CD4-positive, alpha-beta memory T cell (primary cell): ENCODE results near the gene COPS3. TPM values are rescaled to one million over a fixed set of nuclear protein-coding genes. Genes with fewer than 3 reads are reported as not detected.

Source experiments
- CTCF ChIA-PET: fragments of 350-600 bp; sonication (Branson Sonifier 250); formaldehyde crosslinking; loops from one replicate; lab custom pipeline; 2021; ENCODE audit warnings: inconsistent platforms; ENCODE audit not compliant: partially characterized antibody; lab: Charles Lee
- POLR2A ChIA-PET: fragments of 350-600 bp; sonication (Branson Sonifier 250); formaldehyde crosslinking; loops from one replicate; lab custom pipeline; 2021; ENCODE audit not compliant: partially characterized antibody; lab: Charles Lee
- DNase-seq, 5 donors: peaks; one replicate each; pipeline versions ENCODE4 v3.0.0 to v3.0.0-alpha.2; 2020 to 2022; ENCODE audit warnings: mixed read lengths in 1 of 5
- H3K27ac ChIP-seq: one replicate; pipeline ENCODE4 v1.7.0; 2013; ENCODE audit warnings: low read depth, low read length
- H3K27me3 ChIP-seq: 2 replicates; pipeline ENCODE4 v1.7.0; 2013; ENCODE audit warnings: mild to moderate bottlenecking, low read length, moderate library complexity; ENCODE audit not compliant: insufficient read depth
- H3K36me3 ChIP-seq: 2 replicates; pipeline ENCODE4 v1.7.0; 2013; ENCODE audit warnings: mild to moderate bottlenecking, low read length, moderate library complexity; ENCODE audit not compliant: insufficient read depth
- H3K4me1 ChIP-seq: 2 replicates; pipeline ENCODE4 v1.7.0; 2013; ENCODE audit warnings: mild to moderate bottlenecking, low read length, moderate library complexity; ENCODE audit not compliant: insufficient read depth
- H3K4me3 ChIP-seq, 2 donors: one replicate each; pipeline ENCODE4 v1.7.0; 2013; ENCODE audit warnings: low read length in 2 of 2, mild to moderate bottlenecking in 1 of 2
- H3K9me3 ChIP-seq, 2 donors: one replicate each; pipeline ENCODE4 v1.7.0; 2013; ENCODE audit warnings: low read length in 2 of 2, control low read depth in 1 of 2; ENCODE audit not compliant: control insufficient read depth in 1 of 2
- H3K27ac Mint-ChIP-seq, 7 donors: one replicate each; pipeline ENCODE4 v1.8.0; 2020 to 2021; ENCODE audit warnings: mixed read lengths in 7 of 7, mild to moderate bottlenecking in 6 of 7, inconsistent platforms in 3 of 7, moderate library complexity in 3 of 7
- H3K27me3 Mint-ChIP-seq, 2 donors: one replicate each; pipeline ENCODE4 v1.8.0; 2020 to 2021; ENCODE audit warnings: mixed read lengths in 2 of 2
- H3K36me3 Mint-ChIP-seq, 2 donors: one replicate each; pipeline ENCODE4 v1.8.0; 2020 to 2021; ENCODE audit warnings: mixed read lengths in 2 of 2, inconsistent platforms in 1 of 2, mild to moderate bottlenecking in 1 of 2
- H3K4me1 Mint-ChIP-seq, 4 donors: one replicate each; pipeline ENCODE4 v1.8.0; 2020 to 2021; ENCODE audit warnings: mixed read lengths in 4 of 4, mild to moderate bottlenecking in 1 of 4
- H3K4me3 Mint-ChIP-seq, 8 donors: one replicate each; pipeline ENCODE4 v1.8.0; 2020 to 2021; ENCODE audit warnings: mixed read lengths in 8 of 8, mild to moderate bottlenecking in 7 of 8, moderate library complexity in 6 of 8, inconsistent platforms in 3 of 8
- H3K9me3 Mint-ChIP-seq, 8 donors: one replicate each; pipeline ENCODE4 v1.8.0; 2020 to 2021; ENCODE audit warnings: mixed read lengths in 8 of 8, mild to moderate bottlenecking in 5 of 8, inconsistent platforms in 3 of 8, moderate library complexity in 1 of 8
- intact Hi-C: fragments of 100-400 bp; cut with micrococcal nuclease; formaldehyde crosslinking; loops from one replicate; pipeline ENCODE4 v1.15.1; 2023
- polyA plus RNA-seq, 2 donors: library from polyadenylated mRNA; unstranded; fragments of 300-500 nt; fragmentation: Illumina TruSeq; gene quantifications; one replicate each; pipeline ENCODE4 v1.2.3, GENCODE V29; 2021
- total RNA-seq, 2 experiments: library from RNA; stranded (reverse); gene quantifications; one replicate each; pipeline ENCODE4 v1.2.3, GENCODE V29; 2021

Gene COPS3
- total and polyA plus RNA-seq, 4 experiments from 2014 or later = 45.4 to 103 (median 81.5) TPM

GRCh38 chr17:17217995-17218394, 63.1 kb downstream of the COPS3 start:
- H3K36me3 ChIP-seq = peaks cover 75% of the 10 kb centered on the region
- no peaks in the 10 kb centered on the region for H3K9me3 ChIP-seq
- H3K36me3 Mint-ChIP-seq = peaks cover 41 to 72% of the 10 kb centered on the region in 2 donors
- peaks cover 0 to 1% (median 0%) of the 10 kb centered on the region in 8 donors for H3K9me3 Mint-ChIP-seq
- no peaks in the 10 kb centered on the region for H3K27me3 Mint-ChIP-seq
- intact Hi-C loops = no loop called here
- H3K27me3 ChIP-seq = no peaks in the 10 kb centered on the region
- no peak for DNase-seq
- no peaks in the 10 kb centered on the region for H3K4me1 ChIP-seq
- H3K4me1 Mint-ChIP-seq = no peaks in the 10 kb centered on the region
- H3K4me3 ChIP-seq = no peak overlapping the region
- ChIA-PET CTCF (no interaction called here), POLR2A (no interaction called here)
- H3K27ac ChIP-seq = no peak overlapping the region
- H3K27ac Mint-ChIP-seq = peak overlapping the region in 3 of 7 donors; percentile 28 to 78 (median 46)
- H3K4me3 Mint-ChIP-seq = no peak overlapping the region

- Histone ChIP-seq H3K4me1 (no peaks in the 10 kb centered on the region), H3K4me3 (no peak overlapping the region), H3K9me3 (no peaks in the 10 kb centered on the region), H3K27ac (no peak overlapping the region), H3K27me3 (no peaks in the 10 kb centered on the region), H3K36me3 (peaks cover 66% of the 10 kb centered on the region)
- Mint-ChIP-seq H3K27me3 (no peaks in the 10 kb centered on the region), H3K4me1 (no peaks in the 10 kb centered on the region), H3K4me3 (no peak overlapping the region), H3K36me3 (peaks cover 41 to 69% of the 10 kb centered on the region in 2 donors), H3K27ac (peak overlapping the region in 4 of 7 donors; percentile 7 to 69 (median 56)), H3K9me3 (peaks cover 0 to 1% (median 0%) of the 10 kb centered on the region in 8 donors)
- no peak for DNase-seq
- ChIA-PET CTCF (no interaction called here), POLR2A (interaction anchor here (1.3 kb wide), 1 partner anchor 10 kb away, joined by 4 read pairs; the partner anchor contains the start of gene PLD6)
- intact Hi-C loops = no loop called here
These were observed 64.3 kb downstream of the COPS3 start for GRCh38 chr17:17216776-17217175.

- H3K27me3 Mint-ChIP-seq = no peaks in the 10 kb centered on the region
- peaks cover 0 to 1% (median 0%) of the 10 kb centered on the region in 8 donors for H3K9me3 Mint-ChIP-seq
- peak overlapping the region in 2 of 7 donors; percentile 60 to 69 for H3K27ac Mint-ChIP-seq
- Histone ChIP-seq H3K36me3 (peaks cover 60% of the 10 kb centered on the region), H3K4me1 (no peaks in the 10 kb centered on the region), H3K27ac (no peak overlapping the region), H3K27me3 (no peaks in the 10 kb centered on the region), H3K9me3 (no peaks in the 10 kb centered on the region), H3K4me3 (no peak overlapping the region)
- no peak overlapping the region for H3K4me3 Mint-ChIP-seq
- no peak for DNase-seq
- peaks cover 41 to 66% of the 10 kb centered on the region in 2 donors for H3K36me3 Mint-ChIP-seq
- intact Hi-C loops = no loop called here
- ChIA-PET POLR2A (interaction anchor here (0.7 to 1.3 kb wide), 2 partner anchors 10 to 32 kb away, joined by 3 to 4 read pairs; partner anchors contain the start of gene PLD6), CTCF (no interaction called here)
- no peaks in the 10 kb centered on the region for H3K4me1 Mint-ChIP-seq
These were observed 64.8 kb downstream of the COPS3 start for GRCh38 chr17:17216236-17216635.

- Histone ChIP-seq H3K27ac (no peak overlapping the region), H3K9me3 (no peaks in the 10 kb centered on the region), H3K27me3 (no peaks in the 10 kb centered on the region), H3K36me3 (peaks cover 54% of the 10 kb centered on the region), H3K4me1 (no peaks in the 10 kb centered on the region), H3K4me3 (no peak overlapping the region)
- DNase-seq = no peak
- Mint-ChIP-seq H3K4me3 (no peak overlapping the region), H3K27ac (no peak overlapping the region), H3K27me3 (no peaks in the 10 kb centered on the region), H3K9me3 (peaks cover 0 to 1% (median 0%) of the 10 kb centered on the region in 8 donors), H3K36me3 (peaks cover 36 to 60% of the 10 kb centered on the region in 2 donors), H3K4me1 (no peaks in the 10 kb centered on the region)
- CTCF ChIA-PET = no interaction called here
- POLR2A ChIA-PET = interaction anchor here (0.7 kb wide), 1 partner anchor 31 kb away, joined by 3 read pairs; no protein-coding TSS in a partner anchor
- intact Hi-C loops = no loop called here
These were observed 65.5 kb downstream of the COPS3 start for GRCh38 chr17:17215575-17215974.

- peaks cover 47% of the 10 kb centered on the region for H3K36me3 ChIP-seq
- Mint-ChIP-seq H3K4me3 (no peak overlapping the region), H3K4me1 (no peaks in the 10 kb centered on the region), H3K36me3 (peaks cover 36 to 53% of the 10 kb centered on the region in 2 donors), H3K9me3 (peaks cover 0 to 1% (median 0%) of the 10 kb centered on the region in 8 donors), H3K27me3 (no peaks in the 10 kb centered on the region), H3K27ac (peak overlapping the region in 1 of 7 donors; percentile 47)
- DNase-seq = no peak
- no peaks in the 10 kb centered on the region for H3K9me3 ChIP-seq
- no peak overlapping the region for H3K27ac ChIP-seq
- CTCF ChIA-PET = no interaction called here
- H3K4me3 ChIP-seq = no peak overlapping the region
- no peaks in the 10 kb centered on the region for H3K27me3 ChIP-seq
- POLR2A ChIA-PET = interaction anchor here (1.2 kb wide), 1 partner anchor 8 kb away, joined by 3 read pairs; no protein-coding TSS in a partner anchor
- intact Hi-C loops = no loop called here
- H3K4me1 ChIP-seq = no peaks in the 10 kb centered on the region
These were observed 66.2 kb downstream of the COPS3 start for GRCh38 chr17:17214646-17215436.

- CTCF ChIA-PET = no interaction called here
- Histone ChIP-seq H3K27ac (no peak overlapping the region), H3K4me3 (no peak overlapping the region), H3K9me3 (no peaks in the 10 kb centered on the region), H3K4me1 (no peaks in the 10 kb centered on the region), H3K36me3 (peaks cover 45% of the 10 kb centered on the region), H3K27me3 (no peaks in the 10 kb centered on the region)
- Mint-ChIP-seq H3K27ac (peak overlapping the region in 1 of 7 donors; percentile 10), H3K9me3 (no peaks in the 10 kb centered on the region), H3K36me3 (peaks cover 33 to 47% of the 10 kb centered on the region in 2 donors), H3K27me3 (no peaks in the 10 kb centered on the region), H3K4me3 (no peak overlapping the region), H3K4me1 (no peaks in the 10 kb centered on the region)
- intact Hi-C loops = no loop called here
- POLR2A ChIA-PET = interaction anchor here (1.2 kb wide), 1 partner anchor 9 kb away, joined by 3 read pairs; no protein-coding TSS in a partner anchor
- no peak for DNase-seq
These were observed 67.3 kb downstream of the COPS3 start for GRCh38 chr17:17213775-17214174.

GRCh38 chr17:17207998-17208397, 73.0 kb downstream of the COPS3 start:
- intact Hi-C loops = loop anchor here (2.0 to 5.0 kb wide), 2 partner anchors 29 to 66 kb away; partner anchors contain the start of gene FLCN
- Histone ChIP-seq H3K27me3 (no peaks in the 10 kb centered on the region), H3K9me3 (no peaks in the 10 kb centered on the region), H3K4me3 (no peak overlapping the region), H3K36me3 (peaks cover 6% of the 10 kb centered on the region), H3K4me1 (peaks cover 28% of the 10 kb centered on the region), H3K27ac (no peak overlapping the region)
- H3K4me3 Mint-ChIP-seq = no peak overlapping the region
- peaks cover 8 to 19% of the 10 kb centered on the region in 2 donors for H3K36me3 Mint-ChIP-seq
- ChIA-PET POLR2A (interaction anchor here (0.7 to 9.2 kb wide), 6 partner anchors 12 to 86 kb away, joined by 3 to 131 read pairs (median 4); partner anchors contain the start of gene FLCN), CTCF (interaction anchor here (0.8 to 2.6 kb wide), 5 partner anchors 18 to 65 kb away, joined by 3 to 9 read pairs (median 3); no protein-coding TSS in a partner anchor)
- peak overlapping the region in 6 of 7 donors; percentile 48 to 97 (median 80) for H3K27ac Mint-ChIP-seq
- H3K27me3 Mint-ChIP-seq = no peaks in the 10 kb centered on the region
- DNase-seq = peak in 4 of 5 donors; percentile 15 to 50 (median 18)
- no peaks in the 10 kb centered on the region for H3K9me3 Mint-ChIP-seq
- H3K4me1 Mint-ChIP-seq = peaks cover 13 to 39% (median 28%) of the 10 kb centered on the region in 4 donors
